IPS DF 19.7 (cell line): ENCODE results near the gene FLVCR1.

Source experiments
- DNase-seq: peaks from one replicate; pipeline ENCODE4 v3.0.0-alpha.2; 2013; ENCODE audit warnings: low read depth, low spot score

FLVCR1 gene

DNA sequence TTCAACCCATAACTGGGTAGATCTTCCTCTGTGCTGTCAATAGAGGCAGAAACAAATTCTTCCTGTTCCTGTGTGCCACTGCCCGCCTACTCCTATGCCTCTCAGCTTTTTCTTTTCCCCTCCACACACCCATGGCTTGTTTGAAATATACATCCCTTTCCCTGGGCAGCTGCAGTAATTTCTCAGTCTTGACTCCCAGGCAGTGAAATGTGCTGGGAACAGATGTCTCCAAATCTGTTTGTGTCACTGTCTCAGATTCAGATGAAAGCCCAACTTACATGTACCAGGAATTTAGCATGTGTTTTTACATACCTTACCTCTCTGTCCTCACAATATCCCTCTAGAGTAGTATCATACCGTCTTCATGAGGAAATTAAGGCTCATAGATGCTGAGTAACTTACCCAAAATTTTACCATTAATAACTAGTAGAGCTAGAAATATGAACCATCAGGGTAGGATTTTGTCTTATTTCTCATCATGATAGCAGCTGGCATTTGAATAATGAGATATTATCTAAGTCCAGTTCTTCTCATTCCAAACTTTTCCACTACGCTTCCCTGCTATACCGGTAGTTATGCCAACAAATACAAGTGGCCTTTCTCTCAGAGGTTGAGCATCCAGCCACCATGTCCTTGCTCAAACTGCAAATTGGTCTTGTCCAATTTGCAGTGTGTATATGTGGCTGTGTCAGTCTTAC lies 87.5 kb downstream of the FLVCR1 start:
- no peak for DNase-seq

DNA sequence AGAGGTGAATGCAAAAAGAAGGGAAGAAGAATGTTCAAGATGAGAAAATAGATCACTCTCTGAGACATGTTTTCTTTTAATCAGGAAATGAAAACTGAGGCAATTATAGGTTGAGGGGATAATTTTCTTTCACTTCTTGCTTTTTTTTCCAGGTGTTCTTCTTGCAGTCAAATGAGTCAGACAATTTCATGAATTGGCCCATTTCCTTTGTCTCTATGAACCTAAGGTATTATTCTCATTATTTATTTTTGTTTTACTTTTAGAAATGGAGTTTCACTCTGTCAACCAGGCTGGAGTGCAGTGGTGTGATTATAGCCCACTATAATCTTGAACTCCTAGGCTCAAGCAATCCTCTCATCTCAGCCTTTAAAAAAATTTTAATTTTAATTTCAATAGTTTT lies 88.8 kb downstream of the FLVCR1 start:
- DNase-seq, result no peak
